Upper lobe of right lung (tissue), 1 donor: ENCODE measurements around the gene NID2. TPM values are rescaled to one million over a fixed set of nuclear protein-coding genes. Genes with fewer than 3 reads are reported as not detected.

Source experiments
- ATAC-seq: fragments of 200-7000 bp; cut with Tn5 transposase; one replicate; pipeline ENCODE4 v1.9.1; 2020; ENCODE audit warnings: mild to moderate bottlenecking, moderate library complexity
- DNase-seq: peaks from one replicate; pipeline ENCODE4 v3.0.0-alpha.2; 2020
- H3K27ac ChIP-seq: fragments of 200-600 bp; one replicate; pipeline ENCODE4 v1.8.0; 2022
- H3K27me3 ChIP-seq: fragments of 200-600 bp; one replicate; pipeline ENCODE4 v1.8.0; 2022; ENCODE audit warnings: mild to moderate bottlenecking
- H3K36me3 ChIP-seq: fragments of 200-600 bp; one replicate; pipeline ENCODE4 v1.8.0; 2022
- H3K4me1 ChIP-seq: fragments of 200-600 bp; one replicate; pipeline ENCODE4 v1.8.0; 2022
- H3K4me3 ChIP-seq: fragments of 200-600 bp; one replicate; pipeline ENCODE4 v1.8.0; 2022; ENCODE audit warnings: mild to moderate bottlenecking
- H3K9me3 ChIP-seq: fragments of 200-600 bp; one replicate; pipeline ENCODE4 v1.8.0; 2022
- CTCF ChIP-seq: fragments of 200-600 bp; IDR thresholded peaks from one replicate; pipeline ENCODE4 v1.8.0; 2022; ENCODE audit warnings: antibody characterized with exemption
- intact Hi-C: fragments of 100-400 bp; cut with DNase I; formaldehyde crosslinking; loops from one replicate; pipeline ENCODE4 v1.11.0; 2022
- total RNA-seq: library from RNA; stranded (reverse); fragmentation: NEBNext Ultra II Directional; extraction: Animal tissue kit (Norgen Biotek cat#: 25700); gene quantifications from one replicate; pipeline ENCODE4 v1.2.1, GENCODE V29; 2021
- donor health status: DM: no; HTN: yes; CAD: no; lungs with severe emphysema.

Gene NID2
- total RNA-seq, 1 donor from 2014 or later: 17.9 TPM

- intact Hi-C loops: no loop called here
- ATAC-seq (no peak), DNase-seq (no peak)
- H3K4me3 ChIP-seq: no peak overlapping the region
- no peaks in the 10 kb centered on the region for H3K36me3 ChIP-seq
- no peak overlapping the region for H3K27ac ChIP-seq
- peaks cover 35% of the 10 kb centered on the region for H3K4me1 ChIP-seq
- no peaks in the 10 kb centered on the region for H3K9me3 ChIP-seq
- H3K27me3 ChIP-seq: peaks cover 23% of the 10 kb centered on the region
- TF ChIP-seq CTCF: no peak
These were observed 4.7 kb downstream of the NID2 start for GRCh38 chr14:52064174-52064573.

- H3K4me1 ChIP-seq: peaks cover 32% of the 10 kb centered on the region
- intact Hi-C loops: no loop called here
- no peak for TF ChIP-seq CTCF
- peak; percentile 30 for ATAC-seq
- DNase-seq: no peak
- no peaks in the 10 kb centered on the region for H3K9me3 ChIP-seq
- H3K36me3 ChIP-seq: no peaks in the 10 kb centered on the region
- no peak overlapping the region for H3K27ac ChIP-seq
- no peak overlapping the region for H3K4me3 ChIP-seq
- H3K27me3 ChIP-seq: peaks cover 17% of the 10 kb centered on the region
These were observed 5.8 kb downstream of the NID2 start for GRCh38 chr14:52063052-52063462.

GRCh38 chr14:52061890-52062289, 7.0 kb downstream of the NID2 start:
- H3K4me3 ChIP-seq: no peak overlapping the region
- H3K4me1 ChIP-seq: peaks cover 27% of the 10 kb centered on the region
- no peaks in the 10 kb centered on the region for H3K36me3 ChIP-seq
- intact Hi-C loops: no loop called here
- H3K27me3 ChIP-seq: peaks cover 10% of the 10 kb centered on the region
- H3K9me3 ChIP-seq: no peaks in the 10 kb centered on the region
- no peak for TF ChIP-seq CTCF
- H3K27ac ChIP-seq: no peak overlapping the region
- DNase-seq (no peak), ATAC-seq (no peak)

GRCh38 chr14:52061390-52061789, 7.5 kb downstream of the NID2 start:
- Histone ChIP-seq H3K4me3 (no peak overlapping the region), H3K9me3 (no peaks in the 10 kb centered on the region), H3K27me3 (peaks cover 5% of the 10 kb centered on the region), H3K36me3 (no peaks in the 10 kb centered on the region), H3K27ac (no peak overlapping the region), H3K4me1 (peaks cover 27% of the 10 kb centered on the region)
- peak; percentile 22 for ATAC-seq
- no peak for DNase-seq
- TF ChIP-seq CTCF: no peak
- intact Hi-C loops: no loop called here

GRCh38 chr14:52060080-52060479, 8.8 kb downstream of the NID2 start:
- Histone ChIP-seq H3K27ac (no peak overlapping the region), H3K4me3 (no peak overlapping the region), H3K27me3 (no peaks in the 10 kb centered on the region), H3K4me1 (peaks cover 27% of the 10 kb centered on the region), H3K36me3 (no peaks in the 10 kb centered on the region), H3K9me3 (no peaks in the 10 kb centered on the region)
- ATAC-seq: no peak
- no peak for TF ChIP-seq CTCF
- DNase-seq: no peak
- intact Hi-C loops: no loop called here

GRCh38 chr14:52059649-52060048, 9.2 kb downstream of the NID2 start:
- Histone ChIP-seq H3K4me1 (peaks cover 27% of the 10 kb centered on the region), H3K4me3 (no peak overlapping the region), H3K9me3 (no peaks in the 10 kb centered on the region), H3K36me3 (no peaks in the 10 kb centered on the region), H3K27me3 (no peaks in the 10 kb centered on the region), H3K27ac (no peak overlapping the region)
- no peak for DNase-seq
- no peak for ATAC-seq
- intact Hi-C loops: no loop called here
- no peak for TF ChIP-seq CTCF
